HFF-Myc (cell line): ENCODE results near the gene EXD3.

ENCODE experiments used
- DNase-seq: peaks from one replicate; pipeline ENCODE4 v3.0.0-alpha.2; 2011; ENCODE audit warnings: low read depth; ENCODE audit errors: extremely low read depth
- H3K4me3 ChIP-seq: replicated peaks from 2 replicates; pipeline ENCODE4 v1.5.1; 2011; ENCODE audit warnings: low read depth, mild to moderate bottlenecking, control low read depth, low read length
- TF ChIP-seq, protein P1 (sequence below): IDR thresholded peaks from 2 replicates; pipeline ENCODE4 v1.5.1; 2012; ENCODE audit warnings: mild to moderate bottlenecking, low read depth, low read length, control low read depth; ENCODE audit errors: missing control alignments

Gene EXD3

DNA sequence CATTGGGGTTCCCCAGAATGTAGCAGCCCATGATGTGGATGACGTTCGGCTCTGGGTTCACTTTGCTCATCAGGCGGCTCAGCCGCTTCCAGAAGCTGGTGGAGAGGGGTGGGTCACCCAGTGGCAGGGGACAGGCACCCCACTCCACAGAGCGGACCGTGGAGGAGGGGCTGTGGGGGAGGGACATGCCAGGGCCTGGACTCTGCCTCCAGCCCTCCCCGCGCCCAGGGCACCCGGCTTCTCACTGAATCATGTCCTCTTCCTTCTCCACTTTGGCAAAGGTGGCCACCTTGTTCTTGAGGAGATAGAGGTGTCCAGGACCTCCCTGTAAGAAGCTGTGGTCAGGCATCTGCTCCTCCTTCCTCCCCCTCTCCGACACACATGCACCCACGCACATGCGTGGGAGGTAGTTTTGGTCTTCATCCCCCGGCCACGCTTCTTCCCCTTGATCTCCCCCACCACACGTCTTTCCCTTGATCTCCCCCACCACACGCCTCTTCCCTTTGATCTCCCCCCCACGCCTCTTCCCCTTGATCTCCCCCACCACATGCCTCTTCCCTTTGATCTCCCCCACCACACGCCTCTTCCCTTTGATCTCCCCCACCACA lies 27.1 kb upstream of the EXD3 start:
- no peak for DNase-seq
- H3K4me3 ChIP-seq = no peak overlapping the region
- TF ChIP-seq, protein P1, sequence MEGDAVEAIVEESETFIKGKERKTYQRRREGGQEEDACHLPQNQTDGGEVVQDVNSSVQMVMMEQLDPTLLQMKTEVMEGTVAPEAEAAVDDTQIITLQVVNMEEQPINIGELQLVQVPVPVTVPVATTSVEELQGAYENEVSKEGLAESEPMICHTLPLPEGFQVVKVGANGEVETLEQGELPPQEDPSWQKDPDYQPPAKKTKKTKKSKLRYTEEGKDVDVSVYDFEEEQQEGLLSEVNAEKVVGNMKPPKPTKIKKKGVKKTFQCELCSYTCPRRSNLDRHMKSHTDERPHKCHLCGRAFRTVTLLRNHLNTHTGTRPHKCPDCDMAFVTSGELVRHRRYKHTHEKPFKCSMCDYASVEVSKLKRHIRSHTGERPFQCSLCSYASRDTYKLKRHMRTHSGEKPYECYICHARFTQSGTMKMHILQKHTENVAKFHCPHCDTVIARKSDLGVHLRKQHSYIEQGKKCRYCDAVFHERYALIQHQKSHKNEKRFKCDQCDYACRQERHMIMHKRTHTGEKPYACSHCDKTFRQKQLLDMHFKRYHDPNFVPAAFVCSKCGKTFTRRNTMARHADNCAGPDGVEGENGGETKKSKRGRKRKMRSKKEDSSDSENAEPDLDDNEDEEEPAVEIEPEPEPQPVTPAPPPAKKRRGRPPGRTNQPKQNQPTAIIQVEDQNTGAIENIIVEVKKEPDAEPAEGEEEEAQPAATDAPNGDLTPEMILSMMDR = no peak

DNA sequence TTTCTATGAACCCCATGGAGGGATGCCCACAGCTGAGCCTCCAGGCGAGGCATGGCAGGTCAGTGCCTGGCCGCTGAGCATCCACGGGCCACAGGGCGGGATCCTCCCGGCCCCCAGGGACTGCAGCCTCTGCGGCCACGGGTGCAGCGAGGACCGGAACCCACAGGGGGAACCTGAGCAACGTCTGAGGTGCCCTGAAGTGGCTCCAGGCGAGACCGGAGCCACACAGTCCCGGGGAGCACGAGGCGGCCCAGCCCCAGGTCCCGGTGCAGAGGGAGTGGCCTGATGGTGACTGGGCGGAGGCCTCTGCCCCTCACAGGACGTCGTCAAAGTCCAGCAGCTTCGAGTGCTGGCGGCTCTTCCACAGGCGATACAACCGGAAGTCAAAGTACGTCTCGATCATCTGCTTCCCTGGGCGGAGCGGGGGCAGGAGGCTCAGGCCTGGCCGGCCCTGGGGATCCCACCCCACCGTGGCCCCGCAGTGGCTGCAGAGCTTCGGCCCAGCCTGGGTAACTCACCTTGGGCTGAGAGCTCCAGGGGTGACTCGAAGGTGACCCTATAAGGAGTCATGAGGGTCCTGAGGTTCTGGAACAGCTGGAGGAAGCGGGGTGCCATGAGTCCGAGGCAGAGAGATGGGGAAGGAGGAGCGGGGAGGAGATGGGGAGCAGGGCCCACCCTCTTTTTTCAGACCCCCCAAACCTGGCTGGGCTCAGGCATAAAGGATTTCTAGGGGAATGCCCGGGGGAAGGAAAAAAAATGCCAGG lies 26.3 kb upstream of the EXD3 start:
- H3K4me3 ChIP-seq = no peak overlapping the region
- no peak for DNase-seq
- TF ChIP-seq, protein P1 = no peak

DNA sequence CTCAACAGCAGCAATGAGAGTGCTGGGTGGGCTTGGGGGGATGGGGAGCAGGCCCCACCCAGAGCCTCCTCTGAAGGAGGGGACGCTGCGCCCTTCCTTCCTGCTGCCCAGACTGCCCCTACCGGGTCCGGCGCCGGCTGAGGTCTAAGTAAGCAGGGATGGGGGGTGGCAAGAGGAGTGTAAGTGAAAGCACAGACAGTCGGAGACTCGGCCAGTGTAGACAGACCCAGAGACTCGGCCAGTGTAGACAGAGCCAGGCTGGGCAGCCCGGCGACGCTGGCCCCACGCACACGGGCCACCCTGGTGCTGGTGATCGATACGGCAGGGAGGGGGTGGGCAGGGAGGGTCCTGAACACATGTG lies 25.6 kb upstream of the EXD3 start:
- no peak overlapping the region for H3K4me3 ChIP-seq
- DNase-seq = no peak
- TF ChIP-seq, protein P1 = no peak

DNA sequence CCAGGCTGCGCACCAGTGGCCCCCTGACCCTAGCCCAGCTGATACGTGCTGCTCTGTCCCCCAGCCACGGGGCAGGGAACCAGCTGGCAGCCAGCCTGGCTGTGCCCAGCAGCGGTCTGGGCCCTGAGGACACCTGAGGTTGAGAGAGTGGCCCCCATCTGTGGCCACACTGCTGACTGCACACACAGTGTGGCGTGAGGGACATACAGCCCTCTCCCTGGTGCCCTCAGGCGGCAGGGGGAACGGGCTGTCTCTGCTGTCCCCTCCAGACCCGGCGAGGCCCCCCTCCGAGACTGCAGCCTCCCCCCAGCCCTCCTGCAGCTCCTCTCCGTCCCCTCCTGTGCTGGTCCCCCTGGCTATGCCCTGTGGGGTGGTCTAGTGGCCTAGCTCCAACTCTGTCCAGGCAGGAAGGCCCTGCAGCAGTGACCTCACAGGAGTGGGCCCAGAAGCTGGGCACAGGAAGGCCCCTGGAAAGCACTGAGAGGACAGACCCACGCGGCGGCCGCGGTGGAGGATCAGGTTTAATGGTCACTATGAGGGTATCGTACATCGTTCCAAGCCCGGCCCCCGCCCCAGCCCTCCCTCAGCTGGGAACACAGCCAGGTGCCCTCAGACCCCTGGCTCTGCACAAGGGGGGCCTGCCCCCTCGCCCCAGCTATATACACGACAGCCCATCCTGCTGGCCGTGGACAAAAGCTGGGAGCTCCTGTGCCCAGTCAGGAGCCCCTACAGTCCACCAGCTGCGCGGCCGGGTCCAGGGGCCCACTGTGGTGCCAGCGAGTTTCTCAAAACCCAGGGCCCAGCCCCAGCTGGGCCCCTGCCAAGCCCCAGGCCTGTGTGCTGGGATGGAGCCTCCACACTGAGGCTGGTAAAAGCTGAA lies 25.0 kb upstream of the EXD3 start:
- TF ChIP-seq, protein P1 = no peak
- H3K4me3 ChIP-seq = no peak overlapping the region
- DNase-seq = no peak

DNA sequence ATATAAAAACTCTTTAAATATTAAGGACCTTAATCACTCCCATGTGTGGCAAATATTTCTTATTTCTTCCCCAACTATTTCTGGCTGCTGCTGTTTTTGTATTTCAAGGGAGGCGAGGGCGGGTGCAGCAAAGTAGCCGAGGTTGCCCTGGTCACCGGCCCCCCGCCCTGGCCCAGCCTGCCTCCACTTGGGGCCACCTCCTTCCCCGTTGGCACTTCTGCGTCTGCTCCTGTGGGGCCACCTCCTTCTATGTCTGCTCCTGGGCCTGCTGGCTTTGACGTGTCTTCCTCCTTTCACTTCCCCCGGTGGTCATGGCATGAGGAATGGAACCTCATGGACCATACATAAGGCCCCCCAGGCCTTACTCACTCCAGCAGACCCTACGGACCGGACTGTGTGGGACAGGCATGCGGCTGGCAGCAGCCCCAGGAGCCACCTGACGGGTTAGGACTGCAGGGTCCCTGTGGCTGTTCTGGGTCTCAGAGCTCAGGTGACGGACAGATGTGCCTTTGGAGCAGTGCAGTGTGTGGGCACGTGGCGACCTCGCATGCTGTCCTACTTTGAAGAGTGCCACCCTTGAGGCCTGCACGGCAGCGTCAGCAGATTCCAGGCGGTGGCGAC lies 24.0 kb upstream of the EXD3 start:
- TF ChIP-seq, protein P1 = no peak
- H3K4me3 ChIP-seq = no peak overlapping the region
- no peak for DNase-seq

DNA sequence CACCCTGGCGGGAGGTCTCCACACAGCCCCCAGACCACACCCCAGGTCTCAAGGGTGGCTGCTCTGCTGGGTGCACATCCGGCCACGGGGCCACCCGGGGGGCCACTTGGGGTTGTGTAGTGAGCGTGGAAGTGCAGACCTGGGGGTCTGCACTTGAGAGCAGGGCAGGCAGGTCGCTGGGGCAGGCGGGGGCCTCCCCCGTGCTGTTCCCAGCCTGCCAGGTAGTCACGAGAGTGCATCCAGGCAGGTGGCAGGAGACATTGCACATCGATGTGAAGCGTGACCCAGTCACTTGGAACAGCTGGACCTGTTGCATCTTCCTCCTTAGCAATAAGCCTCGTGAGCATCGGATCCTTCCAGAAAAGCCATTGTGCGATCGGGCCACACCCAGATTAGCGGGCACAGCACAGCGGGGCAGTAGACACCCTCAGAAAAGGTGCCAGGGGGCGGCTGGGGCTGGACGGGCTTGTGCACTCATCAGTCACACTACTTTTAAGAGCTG lies 23.0 kb upstream of the EXD3 start:
- H3K4me3 ChIP-seq = no peak overlapping the region
- no peak for DNase-seq
- TF ChIP-seq, protein P1 = no peak
